Hippocampal formation (tissue), 2 donors: ENCODE measurements around the gene LLPH.

Experiments
- DNase-seq, 2 donors: peaks; one replicate each; lab custom pipeline; 2025; lab: John Stamatoyannopoulos, UW

Gene LLPH

DNA sequence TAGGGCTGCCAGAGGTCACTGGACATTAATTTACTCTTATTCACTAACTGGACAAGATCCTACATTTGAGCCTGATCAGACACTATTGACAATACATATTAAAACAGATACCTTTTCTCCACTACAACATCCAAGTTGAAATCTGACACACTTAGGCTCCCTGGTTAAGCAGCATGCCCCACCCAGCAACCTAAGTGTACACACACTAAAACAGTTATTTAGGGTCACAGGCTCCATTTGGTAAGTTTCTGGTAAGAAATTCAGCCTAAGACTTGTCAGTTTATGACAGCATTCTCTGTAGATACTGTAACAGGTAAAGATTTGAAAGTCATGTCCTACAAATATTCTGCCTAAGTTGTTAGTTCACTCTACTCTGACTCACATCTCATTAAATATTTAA, 12.3 kb upstream of the LLPH start:
- no peak for DNase-seq

DNA sequence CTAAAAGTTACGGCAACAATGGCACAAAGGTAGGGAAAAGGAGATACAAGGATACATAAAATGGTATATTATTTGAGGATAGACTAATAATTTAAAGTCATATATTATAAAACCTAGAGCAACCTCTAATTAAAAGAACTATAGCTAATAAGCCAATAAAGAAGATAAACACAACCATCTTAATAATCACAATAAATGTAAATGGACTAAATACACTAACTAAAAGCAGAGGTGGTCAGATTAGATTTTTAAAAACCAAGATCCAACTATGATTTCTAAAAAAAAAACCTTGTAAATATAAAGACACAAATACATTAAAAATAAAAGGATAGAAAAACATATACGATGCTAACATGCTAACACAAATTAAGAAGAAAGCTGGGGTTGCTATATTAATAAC, 10.7 kb upstream of the LLPH start:
- no peak for DNase-seq

DNA sequence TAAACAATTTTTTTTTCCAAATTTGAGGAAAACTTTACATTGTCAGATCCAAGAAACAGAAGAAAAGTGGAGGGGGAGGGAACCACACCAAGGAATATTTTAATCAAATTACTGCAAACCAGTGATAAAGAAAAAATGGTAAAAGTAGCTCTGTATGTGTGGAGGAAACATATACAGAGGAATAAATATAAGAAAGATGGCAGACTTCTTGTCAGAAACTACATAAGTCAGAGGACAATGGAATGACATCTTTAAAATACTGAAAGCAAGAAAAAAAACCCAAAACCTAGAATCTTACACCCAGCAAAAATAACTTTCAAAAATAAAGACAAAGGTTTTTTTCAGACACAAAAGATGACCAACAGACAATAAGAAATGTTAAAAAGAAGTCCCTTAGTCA, 10.2 kb upstream of the LLPH start:
- DNase-seq = no peak

DNA sequence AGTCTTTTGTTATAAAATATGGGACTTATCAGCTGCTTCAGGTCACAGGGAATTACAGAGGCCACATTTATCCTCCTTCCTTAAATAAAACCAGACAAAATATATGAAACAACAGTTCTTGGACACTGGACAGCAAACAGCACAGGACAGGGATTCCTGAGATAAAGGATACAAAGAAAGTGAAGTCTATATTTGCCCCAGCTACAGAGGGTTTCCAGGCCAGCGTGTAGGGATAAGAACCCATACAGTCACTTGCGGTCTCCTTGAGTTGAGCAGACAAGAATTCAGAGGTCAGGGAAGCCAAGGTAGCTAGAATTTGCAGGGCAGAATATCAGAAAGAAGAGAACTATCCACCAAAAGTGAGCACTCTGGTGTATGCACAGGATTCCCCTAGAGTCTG, 8.8 kb upstream of the LLPH start:
- no peak for DNase-seq

DNA sequence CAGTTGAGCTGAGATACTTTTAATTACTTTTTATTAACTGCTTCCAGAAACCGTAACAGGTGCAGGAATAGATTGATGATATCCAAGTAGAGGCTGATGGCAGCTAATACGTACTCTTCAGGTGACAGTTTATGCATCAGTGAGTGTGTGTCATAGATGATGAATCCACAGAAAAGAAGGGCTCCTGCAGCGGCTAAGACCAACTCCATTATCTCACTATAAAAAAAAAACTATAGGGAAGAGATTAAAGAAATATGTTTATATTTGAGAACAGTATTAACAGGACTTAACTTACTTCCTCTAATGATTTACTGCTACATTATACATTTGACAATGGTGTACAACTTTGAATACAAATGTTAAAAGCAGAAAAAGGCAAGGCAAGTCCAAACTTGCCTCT, 7.4 kb upstream of the LLPH start:
- no peak for DNase-seq

DNA sequence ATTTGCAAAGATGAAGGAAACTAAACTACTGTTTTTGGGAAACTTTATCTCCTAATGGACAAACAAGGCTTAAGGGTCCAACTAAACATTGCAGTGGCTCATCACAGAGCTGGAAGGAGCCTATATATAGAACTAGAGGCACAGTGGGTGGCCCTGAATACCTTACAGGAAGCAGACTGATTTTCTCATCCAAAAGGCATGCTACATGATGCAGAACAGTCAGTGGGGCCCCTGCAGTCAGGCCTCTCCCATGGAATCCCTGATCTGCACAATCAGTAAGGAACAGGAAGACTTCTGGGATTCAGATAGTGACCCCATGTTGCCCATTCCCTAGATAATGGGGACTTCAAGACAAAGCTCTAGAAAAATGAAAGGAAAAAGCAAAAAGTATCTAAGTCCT, 1.9 kb upstream of the LLPH start:
- DNase-seq = no peak

DNA sequence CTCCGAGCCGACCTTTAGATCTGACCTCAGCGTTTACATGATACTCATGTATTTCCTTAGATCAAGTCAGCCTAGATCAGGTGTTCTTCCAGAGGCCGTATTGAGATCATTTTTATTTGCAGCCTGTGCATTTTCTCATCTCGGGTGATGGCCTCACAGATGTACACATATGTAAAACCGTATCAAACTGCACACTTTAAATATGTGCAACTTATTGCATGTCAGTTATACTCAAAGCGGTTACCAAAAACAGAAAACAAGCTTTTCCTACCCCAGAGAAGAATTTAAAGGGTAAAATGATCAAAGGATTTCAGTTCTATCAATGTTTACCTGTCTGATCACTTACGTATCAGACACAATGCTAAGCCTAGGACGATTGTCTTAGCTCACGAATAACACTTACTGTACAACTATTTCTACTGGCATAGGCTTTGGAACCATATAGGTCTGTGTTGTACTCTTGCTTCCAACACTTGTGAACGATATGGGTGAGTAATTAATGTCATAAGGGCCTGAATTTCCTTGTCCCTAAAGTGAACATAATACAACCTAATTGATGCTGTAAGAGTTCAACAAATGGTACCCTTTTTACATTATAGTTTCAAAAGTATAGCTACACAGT, 628 bp upstream of the LLPH start:
- no peak for DNase-seq

DNA sequence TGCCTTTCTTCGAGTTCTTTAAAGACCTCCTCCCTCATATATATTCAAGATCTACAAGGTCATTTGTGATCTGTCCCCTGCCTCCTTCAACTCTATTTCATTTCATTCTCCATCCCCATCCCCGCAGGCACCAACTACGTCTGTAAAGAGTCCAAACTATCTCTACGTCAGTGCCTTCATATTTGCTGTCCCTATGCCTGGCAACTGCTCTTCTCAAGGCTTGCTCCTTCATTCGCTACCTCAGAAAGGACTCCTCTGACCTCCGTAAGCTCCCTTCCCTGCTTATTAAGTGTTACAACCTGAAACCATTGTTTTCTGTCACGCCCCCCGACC, 650 bp downstream of the LLPH start:
- DNase-seq = no peak

DNA sequence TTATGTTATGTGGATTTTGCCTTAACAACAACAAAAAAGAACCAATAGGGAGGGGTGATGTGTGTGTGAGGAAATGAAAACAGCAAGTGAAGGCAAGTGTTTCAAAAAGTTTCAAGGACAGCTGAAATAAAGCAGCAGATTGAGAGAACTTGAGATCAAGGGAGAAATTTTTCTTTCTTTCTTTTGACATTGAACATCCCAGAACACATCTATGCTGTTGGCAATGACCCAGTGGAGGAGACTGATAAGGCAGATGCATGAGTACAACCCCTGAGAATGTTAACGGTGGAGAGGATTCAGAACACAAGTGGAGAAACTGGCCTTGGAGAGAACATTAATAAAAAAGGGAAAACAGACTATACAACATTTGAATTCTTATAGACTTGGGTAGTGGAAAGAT, 2.9 kb downstream of the LLPH start:
- no peak for DNase-seq

DNA sequence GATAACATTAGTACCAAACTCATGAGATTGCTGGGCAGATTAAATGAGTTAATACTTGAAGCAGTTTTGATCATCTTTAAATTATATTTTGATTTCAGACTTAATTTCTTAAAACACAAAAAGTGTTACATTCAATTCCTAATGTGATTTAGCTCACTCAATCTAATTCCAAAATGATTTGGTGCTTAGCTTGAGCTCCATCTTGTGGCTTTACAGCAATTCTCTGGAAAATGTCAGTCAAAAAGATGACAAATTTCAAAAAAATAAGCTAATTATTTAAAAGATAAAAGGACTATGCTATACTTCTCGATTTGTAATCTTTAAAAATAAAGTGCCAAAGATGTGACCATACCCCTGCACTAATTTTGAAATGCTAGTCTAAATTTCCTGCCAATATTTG, 10.1 kb downstream of the LLPH start:
- DNase-seq = no peak

DNA sequence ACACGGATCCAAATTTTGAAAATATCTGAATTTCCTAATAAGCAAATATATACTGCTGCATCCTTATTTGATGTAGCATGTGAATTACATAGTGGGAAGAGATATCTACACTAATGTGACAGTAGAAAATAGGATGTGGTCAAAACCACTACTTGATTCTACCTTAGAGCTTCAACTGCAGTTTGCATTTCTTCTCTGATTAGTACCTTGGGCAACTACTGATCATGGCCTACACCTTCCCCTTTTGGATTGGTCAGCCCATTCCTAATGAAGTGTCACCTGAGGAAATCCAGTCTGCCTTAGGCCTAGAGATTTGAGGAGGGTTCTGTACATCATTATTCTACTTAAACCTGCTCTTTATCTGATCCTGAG, 10.7 kb downstream of the LLPH start:
- DNase-seq = no peak

DNA sequence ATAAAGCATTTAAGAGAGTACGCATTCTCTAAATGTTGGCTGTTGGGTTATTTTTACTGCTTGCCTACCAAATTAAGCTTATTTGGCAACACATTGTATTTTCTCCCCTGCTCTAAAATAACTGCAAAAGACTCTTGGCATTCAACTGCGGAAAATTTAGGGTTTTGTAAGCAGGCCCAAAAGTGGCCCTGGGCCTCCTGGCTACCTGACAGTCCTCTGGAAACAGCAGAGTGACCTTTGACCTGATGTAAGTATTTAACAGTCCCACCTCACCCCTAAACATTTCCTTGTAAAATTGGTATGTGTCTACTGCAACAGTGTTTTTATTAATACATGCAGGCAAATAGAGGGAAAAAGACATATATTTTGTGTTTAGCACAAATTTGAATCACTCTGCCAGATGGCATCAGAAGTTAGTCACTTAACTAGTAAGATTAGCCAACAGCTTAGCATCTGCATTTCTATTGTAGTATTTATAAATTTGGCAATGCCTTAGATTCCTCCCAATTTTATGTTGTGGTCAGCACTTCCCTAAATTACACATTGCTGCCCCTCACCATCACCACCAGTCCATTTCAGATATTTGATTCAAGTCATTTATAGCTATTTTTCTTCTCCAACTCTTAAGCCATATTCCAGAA, 11.2 kb downstream of the LLPH start:
- DNase-seq = no peak

DNA sequence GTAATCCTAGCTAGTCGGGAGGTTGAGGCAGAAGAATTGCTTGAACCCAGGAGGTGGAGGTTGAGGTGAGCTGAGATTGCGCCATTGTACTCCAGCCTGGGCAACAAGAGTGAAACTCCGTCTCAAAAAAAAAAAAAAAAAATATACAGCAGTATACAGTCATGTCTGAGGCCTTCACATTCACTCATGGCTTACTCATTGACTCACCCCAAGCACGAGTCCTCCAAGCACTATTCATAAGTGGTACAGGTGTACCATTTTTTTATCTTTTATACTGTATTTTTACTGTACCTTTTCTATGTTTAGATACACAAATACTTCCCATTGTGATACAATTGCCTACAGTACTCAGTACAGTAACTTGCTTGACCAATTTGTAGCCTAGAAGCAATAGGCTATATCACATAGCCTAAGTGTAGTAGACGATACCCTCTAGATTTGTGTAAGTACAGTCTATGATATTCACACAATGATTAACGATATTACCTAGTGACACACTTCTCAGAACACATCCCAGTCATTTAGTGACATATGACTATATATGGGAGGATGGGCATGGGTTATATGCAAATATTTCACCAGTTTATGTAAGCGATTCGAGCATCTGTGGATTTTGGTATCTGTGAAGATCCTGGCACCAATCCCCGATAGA, 12.2 kb downstream of the LLPH start:
- no peak for DNase-seq

DNA sequence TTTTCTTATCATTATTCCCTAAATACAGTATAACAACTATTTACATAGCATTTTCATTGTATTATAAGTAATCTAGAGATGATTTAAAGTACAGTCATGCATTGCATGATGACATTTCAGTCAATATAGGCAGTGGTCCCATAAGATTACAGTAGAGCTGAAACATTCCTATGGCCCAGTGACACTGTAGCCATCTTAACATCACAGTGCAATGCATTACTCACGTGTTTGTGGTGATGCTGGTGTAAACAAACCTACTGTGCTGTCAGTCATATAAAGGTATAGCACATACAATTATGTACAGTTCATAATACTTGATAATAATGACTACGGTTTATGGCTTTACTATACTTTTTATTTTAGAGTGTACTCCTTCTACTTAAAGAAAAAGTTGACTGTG, 13.3 kb downstream of the LLPH start:
- DNase-seq = no peak

DNA sequence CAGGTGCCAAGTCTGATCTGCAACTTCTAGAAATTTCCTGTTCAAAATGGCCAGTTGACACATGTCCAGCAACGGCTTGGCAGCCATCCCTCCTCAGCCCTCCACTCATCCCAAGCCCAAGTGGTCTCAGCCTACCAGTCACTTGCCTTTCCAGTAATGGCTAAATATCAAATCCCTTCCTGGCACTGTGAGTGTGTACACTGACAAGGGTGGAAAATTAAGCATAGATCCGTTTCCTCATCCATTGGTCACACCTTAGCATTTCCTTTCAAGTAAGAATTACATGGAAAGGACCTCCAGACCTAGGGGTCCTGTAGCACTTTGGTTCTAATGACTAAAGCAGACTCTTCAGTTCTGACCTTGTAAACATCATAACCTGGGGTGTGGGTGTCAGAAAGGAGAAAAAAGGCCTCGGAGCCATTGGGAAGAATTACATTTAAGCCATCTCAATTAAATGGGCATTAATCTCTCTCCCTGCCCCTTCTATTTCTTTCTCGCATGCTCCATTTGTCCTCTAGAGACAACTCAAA, 15.4 kb downstream of the LLPH start:
- no peak for DNase-seq

DNA sequence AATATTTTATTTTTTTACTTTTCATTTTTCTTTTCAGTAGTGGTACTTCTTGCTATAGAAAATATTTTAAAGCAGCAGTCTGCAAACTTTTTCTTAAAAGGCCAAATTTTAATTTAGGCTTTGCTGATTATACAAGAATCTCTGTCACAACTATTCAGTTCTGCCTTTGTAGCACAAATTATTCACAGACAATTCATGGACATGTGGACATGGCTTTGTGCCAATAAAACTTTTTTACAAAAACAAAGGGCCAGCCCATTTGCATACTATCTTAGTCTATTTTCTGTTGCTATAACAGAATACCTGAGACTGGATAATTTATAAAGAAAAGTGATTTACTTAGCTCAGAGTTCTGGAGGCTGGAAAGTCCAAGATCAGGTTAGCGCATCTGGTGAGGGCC, 17.1 kb downstream of the LLPH start:
- no peak for DNase-seq

DNA sequence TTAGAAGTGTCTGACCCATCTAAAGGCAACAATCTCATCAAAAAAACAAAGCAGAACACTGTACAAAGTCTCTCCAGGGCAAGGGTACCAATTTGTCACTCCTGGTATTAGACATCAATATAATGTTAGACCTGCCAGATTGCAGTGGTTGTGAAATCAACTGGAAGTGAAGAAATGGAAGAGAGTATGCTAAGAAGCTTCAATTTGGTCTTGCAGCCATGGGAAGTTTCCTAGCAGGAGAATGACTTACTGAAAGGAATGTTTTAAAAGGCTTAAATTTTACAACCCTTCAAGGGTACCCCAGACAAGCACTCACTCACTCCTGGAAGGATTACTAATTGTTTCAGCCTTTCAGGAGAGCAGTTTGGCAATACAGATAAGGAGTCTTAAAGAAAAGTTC, 18.9 kb downstream of the LLPH start:
- DNase-seq = no peak

DNA sequence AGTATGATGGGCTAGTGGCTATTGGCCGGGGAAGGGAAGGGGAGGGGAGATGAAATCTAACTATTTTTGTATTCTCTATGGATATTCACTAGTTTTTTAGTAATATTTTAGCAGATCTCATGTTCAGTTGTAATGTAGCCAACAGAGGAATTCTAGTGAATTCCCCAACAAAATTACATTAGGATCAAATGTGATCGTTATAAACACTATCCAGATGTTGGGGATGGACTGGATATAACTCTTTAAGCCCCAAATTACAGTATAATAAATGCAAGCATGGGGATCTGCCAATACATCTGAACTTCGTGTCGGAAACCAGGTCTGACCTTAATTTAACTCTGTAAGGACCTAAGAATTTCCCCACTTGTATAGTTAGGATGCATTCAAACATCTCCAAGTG, 21.5 kb downstream of the LLPH start:
- DNase-seq = no peak

DNA sequence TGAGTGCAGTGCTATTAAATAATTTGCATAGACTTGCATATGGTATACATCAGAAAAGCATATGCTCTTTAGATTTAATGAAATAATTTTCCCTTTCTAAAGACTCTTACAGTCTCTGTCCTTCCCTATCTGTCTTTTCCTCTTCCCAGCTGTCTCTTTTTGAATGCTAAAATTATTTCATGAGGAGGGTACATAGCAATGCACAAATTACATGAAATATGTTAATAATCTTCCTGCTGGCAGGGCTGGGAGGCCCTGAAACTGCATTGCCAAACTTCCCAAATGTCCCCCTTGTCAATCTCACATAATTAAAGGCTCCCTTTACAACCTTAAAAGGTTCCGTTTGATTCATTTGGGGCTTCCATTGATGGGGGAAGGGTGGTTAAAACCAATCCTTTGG, 22.2 kb downstream of the LLPH start:
- DNase-seq = no peak

DNA sequence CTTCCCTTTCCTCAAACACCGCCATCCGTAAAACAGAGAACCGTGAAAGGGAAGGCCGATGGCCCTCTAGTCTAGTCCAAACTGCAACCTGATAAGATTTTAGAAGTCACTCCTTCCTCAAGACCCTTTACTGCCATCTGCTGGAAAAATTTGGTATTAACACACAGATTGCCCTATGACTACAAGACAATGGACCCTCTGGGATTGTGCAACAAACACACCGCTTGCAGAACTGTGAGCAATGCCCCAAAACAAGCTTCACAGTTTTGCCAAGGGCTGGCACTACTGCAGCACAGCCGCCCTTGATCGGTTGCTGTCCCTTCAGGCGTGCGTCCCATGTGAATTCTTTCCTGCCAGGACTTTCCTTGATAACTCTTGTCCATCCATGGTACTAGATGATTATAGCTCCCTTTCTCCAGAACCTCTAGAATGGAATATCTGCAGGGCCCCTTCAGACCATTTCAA, 23.1 kb downstream of the LLPH start:
- peak; percentile 9 to 53 for DNase-seq

DNA sequence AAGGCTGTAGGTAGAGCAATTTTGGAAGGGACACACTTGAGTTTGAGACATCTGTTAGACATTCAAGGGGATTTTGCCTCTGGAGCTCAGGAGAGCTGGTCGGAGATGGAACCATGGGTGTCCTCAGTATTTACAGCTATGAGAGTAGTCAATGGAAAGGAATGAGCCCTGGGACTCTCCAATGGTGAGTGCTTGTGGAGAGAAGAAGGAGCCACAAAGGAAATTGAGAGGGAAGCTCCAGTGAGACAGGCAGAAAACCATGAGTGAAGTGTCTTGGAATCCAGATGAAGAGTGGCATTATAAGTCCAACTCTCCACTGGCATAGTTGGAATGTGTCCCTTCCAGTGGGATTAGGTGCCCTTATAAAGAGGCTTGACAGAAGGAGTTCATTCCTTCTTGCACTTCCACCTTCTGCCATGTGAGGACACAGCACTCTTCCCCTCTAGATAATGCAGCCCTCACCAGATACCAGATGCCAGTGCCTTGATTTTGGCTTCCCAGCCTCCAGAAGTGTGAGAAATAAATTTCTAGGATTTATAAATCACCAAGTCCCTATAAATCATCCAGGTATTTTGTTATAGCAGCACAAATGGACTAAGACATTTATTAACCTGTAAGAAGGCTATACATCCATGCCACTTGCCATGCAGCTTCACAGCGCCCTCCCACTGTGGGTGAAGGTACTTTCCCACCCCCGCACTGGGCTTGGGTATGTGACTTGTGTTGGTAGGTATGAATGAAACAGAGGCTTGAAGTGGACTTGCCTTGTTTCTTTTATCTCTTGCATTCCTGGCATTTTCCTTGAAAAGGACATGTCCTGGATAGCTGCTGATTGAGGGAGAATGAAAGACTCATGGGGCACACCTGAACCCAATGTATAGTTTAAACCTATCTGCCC, 27.3 kb downstream of the LLPH start:
- DNase-seq = no peak

DNA sequence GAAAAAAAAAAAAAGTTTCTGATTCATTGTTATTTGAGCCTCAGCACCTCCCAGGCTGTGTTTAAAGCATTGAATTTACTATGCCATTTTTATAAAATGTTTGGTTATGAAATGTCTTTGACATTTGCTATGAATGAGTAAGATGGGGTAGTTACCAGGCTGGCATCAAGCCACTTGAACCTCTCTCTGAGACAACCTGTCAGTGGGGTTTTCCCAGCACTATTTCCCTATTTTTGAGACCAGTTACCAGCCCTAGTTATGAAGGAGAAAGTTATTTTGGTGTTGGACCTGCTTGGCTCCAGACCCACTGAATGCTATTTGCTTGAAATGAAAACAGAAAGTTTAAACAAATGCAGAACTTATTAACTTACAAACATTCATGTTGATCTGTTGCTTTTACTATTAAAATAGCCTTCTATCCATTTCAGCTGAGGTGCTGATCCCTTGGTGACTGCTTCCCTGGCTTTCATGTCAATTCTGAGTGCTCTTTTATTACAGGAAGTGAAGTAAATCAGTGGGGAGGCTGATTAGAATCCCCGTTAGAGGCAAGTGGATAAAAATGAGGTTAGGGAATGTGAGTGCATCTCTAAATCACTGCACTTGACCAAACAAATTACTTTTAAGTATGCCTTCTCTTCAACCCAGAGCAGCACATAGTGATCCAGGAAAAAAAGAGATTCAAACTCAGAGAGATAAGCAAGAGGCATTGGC, 37.8 kb downstream of the LLPH start:
- no peak for DNase-seq
